ENCODE results near the gene TIAM1.

DNA sequence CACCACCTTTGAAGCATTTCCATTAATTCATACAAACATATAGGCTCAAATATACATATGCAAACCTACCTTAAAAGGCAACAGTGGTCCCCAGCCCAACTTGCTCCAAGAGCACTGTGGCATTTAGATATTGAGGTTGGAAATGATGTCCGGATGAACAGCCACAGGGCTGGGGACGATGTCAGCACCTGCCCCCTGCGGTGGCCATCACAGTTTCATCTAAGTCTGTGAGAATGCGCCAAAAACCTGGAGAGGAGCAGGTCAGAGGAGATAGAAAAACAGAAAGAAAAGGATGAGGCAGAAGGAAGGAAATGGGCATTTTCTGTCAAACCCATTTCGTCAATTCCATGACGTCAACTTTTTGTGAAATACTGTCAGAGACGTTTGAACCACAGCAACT, 67.4 kb downstream of the TIAM1 start:
- TF ChIP-seq, protein P1, sequence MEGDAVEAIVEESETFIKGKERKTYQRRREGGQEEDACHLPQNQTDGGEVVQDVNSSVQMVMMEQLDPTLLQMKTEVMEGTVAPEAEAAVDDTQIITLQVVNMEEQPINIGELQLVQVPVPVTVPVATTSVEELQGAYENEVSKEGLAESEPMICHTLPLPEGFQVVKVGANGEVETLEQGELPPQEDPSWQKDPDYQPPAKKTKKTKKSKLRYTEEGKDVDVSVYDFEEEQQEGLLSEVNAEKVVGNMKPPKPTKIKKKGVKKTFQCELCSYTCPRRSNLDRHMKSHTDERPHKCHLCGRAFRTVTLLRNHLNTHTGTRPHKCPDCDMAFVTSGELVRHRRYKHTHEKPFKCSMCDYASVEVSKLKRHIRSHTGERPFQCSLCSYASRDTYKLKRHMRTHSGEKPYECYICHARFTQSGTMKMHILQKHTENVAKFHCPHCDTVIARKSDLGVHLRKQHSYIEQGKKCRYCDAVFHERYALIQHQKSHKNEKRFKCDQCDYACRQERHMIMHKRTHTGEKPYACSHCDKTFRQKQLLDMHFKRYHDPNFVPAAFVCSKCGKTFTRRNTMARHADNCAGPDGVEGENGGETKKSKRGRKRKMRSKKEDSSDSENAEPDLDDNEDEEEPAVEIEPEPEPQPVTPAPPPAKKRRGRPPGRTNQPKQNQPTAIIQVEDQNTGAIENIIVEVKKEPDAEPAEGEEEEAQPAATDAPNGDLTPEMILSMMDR (IDR thresholded peaks at IDR 0.05): no peak
- TF ChIP-seq POLR2AphosphoS5 (IDR thresholded peaks at IDR 0.05; ENCODE audit: insufficient read depth in 1 of 2, low read depth in 1 of 2) (no peak), POLR2A (IDR thresholded peaks at IDR 0.05) (no peak)

Data from vagina (tissue), 2 donors.